Fibroblast of lung (primary cell): ENCODE results near the gene SUPV3L1.

Experiments
- CTCF ChIP-seq, 2 donors: IDR thresholded peaks in 1 of 2; conservative IDR thresholded peaks in 1 of 2; 1 replicate in 1 of 2; 2 replicates in 1 of 2; pipeline ENCODE4 v1.5.1; 2011 to 2012; ENCODE audit warnings: low read length in 2 of 2, control low read depth in 1 of 2, inconsistent platforms in 1 of 2, low read depth in 1 of 2, mild to moderate bottlenecking in 1 of 2
- EZH2 ChIP-seq: IDR thresholded peaks from 2 replicates; pipeline ENCODE4 v1.5.1; 2012; ENCODE audit warnings: low read length, control low read depth, mild to moderate bottlenecking; ENCODE audit errors: missing control alignments

- TF ChIP-seq CTCF (conservative IDR thresholded peaks at IDR 0.05 in 1 of 2, IDR thresholded peaks at IDR 0.05 in 1 of 2; ENCODE audit: low read depth in 1 of 2, low read length in 2 of 2), result no peak
- no peak for TF ChIP-seq EZH2
Observed at GRCh38 chr10:69242852-69243212, 62.8 kb downstream of the SUPV3L1 start.
